Left lung (tissue), 10 donors: ENCODE results near the gene PTPN5. TPM values are rescaled to one million over a fixed set of nuclear protein-coding genes. Genes with fewer than 3 reads are reported as not detected.

ENCODE experiments used
- ATAC-seq: fragments of 200-7000 bp; cut with Tn5 transposase; one replicate; pipeline ENCODE4 v1.9.1; 2020; ENCODE audit warnings: moderate library complexity
- DNase-seq, 4 donors: peaks; one replicate each; pipeline ENCODE4 v3.0.0-alpha.2; 2013 to 2020
- H3K27ac ChIP-seq, 2 donors: fragments of 200-600 bp; sonication (generic) in 1 of 2; one replicate each; pipeline versions ENCODE4 v1.5.0 to v1.8.0; 2020 to 2021
- H3K27me3 ChIP-seq, 2 donors: fragments of 200-600 bp; sonication (generic) in 1 of 2; one replicate each; pipeline versions ENCODE4 v1.5.0 to v1.8.0; 2020 to 2021
- H3K36me3 ChIP-seq, 2 donors: fragments of 200-600 bp; sonication (generic) in 1 of 2; one replicate each; pipeline versions ENCODE4 v1.5.0 to v1.8.0; 2020 to 2021
- H3K4me1 ChIP-seq, 2 donors: fragments of 200-600 bp; one replicate each; pipeline ENCODE4 v1.8.0; 2021
- H3K4me3 ChIP-seq, 2 donors: fragments of 200-600 bp; sonication (generic) in 1 of 2; one replicate each; pipeline versions ENCODE4 v1.5.0 to v1.8.0; 2020 to 2021; ENCODE audit warnings: mild to moderate bottlenecking in 1 of 2
- H3K9me3 ChIP-seq, 2 donors: fragments of 200-600 bp; sonication (generic) in 1 of 2; one replicate each; pipeline versions ENCODE4 v1.5.0 to v1.8.0; 2020 to 2021
- intact Hi-C, 2 donors: fragments of 100-400 bp; cut with DNase I; formaldehyde crosslinking; loops; one replicate each; pipeline versions ENCODE4 v1.11.2 to v1.14.2; 2022
- polyA plus RNA-seq, 6 donors: library from polyadenylated mRNA; unstranded; fragments of 120-200 nt; gene quantifications; one replicate each; pipeline ENCODE4 v1.2.1, GENCODE V29; 2013; ENCODE audit not compliant: insufficient read length in 6 of 6
- total RNA-seq, 2 donors: library from RNA; stranded (reverse); fragmentation: NEBNext Ultra II Directional; extraction: Animal tissue kit (Norgen Biotek cat#: 25700); gene quantifications; one replicate each; pipeline ENCODE4 v1.2.1, GENCODE V29; 2021
- TF ChIP-seq, protein P1 (sequence below), 2 donors: fragments of 200-600 bp; sonication (generic) in 1 of 2; IDR thresholded peaks; one replicate each; pipeline versions ENCODE4 v1.5.0 to v1.8.0; 2021; ENCODE audit warnings: antibody characterized with exemption in 2 of 2
- donor health status: DM: no; HTN: yes; CAD: no.
- donor health status: DM: no; HTN: no; CAD: no.

The PTPN5 gene
- total and polyA plus RNA-seq, 8 donors: 0.13 to 1.4 (median 0.83) TPM; not detected in 1

DNA sequence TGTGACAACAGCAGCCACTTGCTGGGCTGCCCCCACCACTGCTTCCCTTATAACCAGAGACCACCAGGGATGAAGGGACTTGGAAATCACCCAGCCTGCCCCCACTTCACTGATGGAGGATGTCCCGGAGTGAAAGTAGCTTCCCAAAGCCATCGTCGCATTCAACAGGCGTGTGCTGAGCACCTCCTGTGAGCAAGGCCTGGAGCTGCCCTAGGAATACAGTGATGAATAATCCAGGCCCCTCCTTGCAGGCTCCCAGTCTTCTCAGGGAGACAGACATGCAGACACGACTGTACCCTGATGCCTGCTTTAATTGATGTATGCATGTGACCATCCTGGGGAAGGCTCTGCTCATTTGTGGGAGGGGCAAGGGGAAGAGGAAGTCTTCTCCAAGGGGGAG, 22.6 kb downstream of the PTPN5 start:
- ATAC-seq (no peak), DNase-seq (no peak)
- Histone ChIP-seq H3K9me3 (no peaks in the 10 kb centered on the region), H3K27ac (no peak overlapping the region), H3K4me3 (no peak overlapping the region), H3K27me3 (peaks cover 0 to 22% of the 10 kb centered on the region in 2 donors), H3K4me1 (no peaks in the 10 kb centered on the region), H3K36me3 (no peaks in the 10 kb centered on the region)
- intact Hi-C loops: no loop called here
- TF ChIP-seq, protein P1, sequence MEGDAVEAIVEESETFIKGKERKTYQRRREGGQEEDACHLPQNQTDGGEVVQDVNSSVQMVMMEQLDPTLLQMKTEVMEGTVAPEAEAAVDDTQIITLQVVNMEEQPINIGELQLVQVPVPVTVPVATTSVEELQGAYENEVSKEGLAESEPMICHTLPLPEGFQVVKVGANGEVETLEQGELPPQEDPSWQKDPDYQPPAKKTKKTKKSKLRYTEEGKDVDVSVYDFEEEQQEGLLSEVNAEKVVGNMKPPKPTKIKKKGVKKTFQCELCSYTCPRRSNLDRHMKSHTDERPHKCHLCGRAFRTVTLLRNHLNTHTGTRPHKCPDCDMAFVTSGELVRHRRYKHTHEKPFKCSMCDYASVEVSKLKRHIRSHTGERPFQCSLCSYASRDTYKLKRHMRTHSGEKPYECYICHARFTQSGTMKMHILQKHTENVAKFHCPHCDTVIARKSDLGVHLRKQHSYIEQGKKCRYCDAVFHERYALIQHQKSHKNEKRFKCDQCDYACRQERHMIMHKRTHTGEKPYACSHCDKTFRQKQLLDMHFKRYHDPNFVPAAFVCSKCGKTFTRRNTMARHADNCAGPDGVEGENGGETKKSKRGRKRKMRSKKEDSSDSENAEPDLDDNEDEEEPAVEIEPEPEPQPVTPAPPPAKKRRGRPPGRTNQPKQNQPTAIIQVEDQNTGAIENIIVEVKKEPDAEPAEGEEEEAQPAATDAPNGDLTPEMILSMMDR (IDR thresholded peaks at IDR 0.05): no peak

DNA sequence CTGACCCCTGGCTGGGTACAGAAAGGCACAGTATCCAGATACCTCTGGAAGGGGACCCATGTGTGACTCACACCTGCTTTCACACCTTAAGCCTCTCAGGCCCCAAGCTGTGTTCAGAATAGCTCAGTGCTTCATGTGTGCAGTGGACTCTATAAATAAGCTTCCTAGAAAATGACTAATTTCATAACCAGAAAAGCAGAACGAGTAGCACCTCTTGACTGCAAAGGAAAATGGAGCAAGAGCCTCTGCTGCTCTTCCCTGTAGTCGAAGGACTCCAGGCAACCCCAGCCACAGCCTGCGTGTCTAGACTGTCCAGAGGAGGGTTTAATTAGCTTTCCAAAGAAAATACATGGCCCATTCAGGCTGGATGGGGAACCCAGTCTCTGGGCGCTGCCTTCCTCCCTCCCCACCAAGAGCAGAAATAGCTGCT, 23.1 kb downstream of the PTPN5 start:
- Histone ChIP-seq H3K27me3 (peaks cover 0 to 22% of the 10 kb centered on the region in 2 donors), H3K4me3 (no peak overlapping the region), H3K9me3 (no peaks in the 10 kb centered on the region), H3K36me3 (no peaks in the 10 kb centered on the region), H3K4me1 (no peaks in the 10 kb centered on the region), H3K27ac (no peak overlapping the region)
- ATAC-seq: peak; percentile 85
- TF ChIP-seq, protein P1 (IDR thresholded peaks at IDR 0.05): no peak
- intact Hi-C loops: no loop called here
- peak in 1 of 4 donors; percentile 51 for DNase-seq

DNA sequence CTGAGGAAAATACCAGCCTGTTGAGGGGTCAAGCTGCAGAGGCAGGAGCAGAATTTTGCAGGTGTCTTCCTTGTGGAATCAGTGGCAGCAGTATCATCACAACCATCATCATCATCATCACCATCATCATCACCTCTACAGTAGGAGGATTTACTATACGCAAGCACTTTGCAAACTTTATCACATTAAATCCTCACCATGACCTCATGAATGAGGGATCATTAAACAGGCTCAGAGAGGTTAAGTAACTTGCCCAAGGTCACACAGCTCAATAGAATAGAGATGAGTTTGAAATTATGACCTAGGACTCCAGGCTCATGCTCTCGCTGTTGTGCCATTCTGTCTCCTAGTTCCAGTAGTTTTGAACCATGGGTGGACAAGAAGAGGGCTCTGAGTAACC, 25.6 kb downstream of the PTPN5 start:
- ATAC-seq (no peak), DNase-seq (no peak)
- Histone ChIP-seq H3K4me1 (no peaks in the 10 kb centered on the region), H3K4me3 (no peak overlapping the region), H3K36me3 (no peaks in the 10 kb centered on the region), H3K9me3 (no peaks in the 10 kb centered on the region), H3K27ac (no peak overlapping the region), H3K27me3 (peaks cover 0 to 9% of the 10 kb centered on the region in 2 donors)
- TF ChIP-seq, protein P1 (IDR thresholded peaks at IDR 0.05): no peak
- intact Hi-C loops: no loop called here

DNA sequence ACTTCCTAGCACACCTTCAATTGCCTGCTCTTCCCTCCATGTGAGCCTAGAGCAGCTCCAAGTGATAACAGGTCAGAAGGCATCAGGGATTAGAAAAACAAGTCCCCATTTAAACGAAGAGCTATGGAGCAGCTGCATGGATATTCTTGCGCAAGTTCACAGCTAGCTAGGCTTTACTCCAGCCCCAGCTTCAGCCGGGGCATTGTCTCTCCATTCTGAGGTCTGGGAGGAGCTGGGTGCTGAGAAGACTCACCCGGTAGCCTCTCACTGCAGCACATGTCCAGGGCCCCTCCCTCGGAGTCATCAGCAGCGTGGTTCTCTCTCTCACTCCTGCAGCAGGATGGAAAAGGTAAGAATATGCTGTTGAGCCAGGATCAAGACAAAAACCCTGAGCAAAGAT, 26.0 kb downstream of the PTPN5 start:
- Histone ChIP-seq H3K9me3 (no peaks in the 10 kb centered on the region), H3K4me1 (no peaks in the 10 kb centered on the region), H3K27me3 (peaks cover 0 to 9% of the 10 kb centered on the region in 2 donors), H3K27ac (no peak overlapping the region), H3K36me3 (no peaks in the 10 kb centered on the region), H3K4me3 (no peak overlapping the region)
- DNase-seq: peak in 1 of 4 donors; percentile 20
- no peak for ATAC-seq
- TF ChIP-seq, protein P1 (IDR thresholded peaks at IDR 0.05): no peak
- intact Hi-C loops: no loop called here

DNA sequence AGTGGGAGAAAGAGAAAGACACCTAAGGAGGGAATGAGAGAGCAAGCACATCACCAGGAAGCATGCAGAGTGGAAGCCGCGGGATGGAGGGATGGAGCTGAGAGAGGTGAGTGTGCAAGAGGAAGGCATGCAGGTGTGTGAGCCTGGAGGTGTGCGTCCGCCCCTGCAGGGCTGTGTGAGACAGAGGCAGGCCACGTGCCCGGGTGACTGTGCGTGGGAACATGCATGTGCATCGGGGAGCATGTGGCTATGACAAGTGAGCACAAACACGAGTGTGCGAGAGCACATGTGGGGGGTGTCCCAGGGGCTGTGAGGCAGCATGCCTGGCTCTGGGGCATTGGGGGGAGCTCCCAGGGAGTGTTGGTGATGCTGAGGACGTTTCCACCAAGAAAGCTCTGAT, 29.9 kb downstream of the PTPN5 start:
- intact Hi-C loops: no loop called here
- no peak overlapping the region for H3K27ac ChIP-seq
- no peaks in the 10 kb centered on the region for H3K9me3 ChIP-seq
- DNase-seq (no peak), ATAC-seq (no peak)
- H3K4me1 ChIP-seq: no peaks in the 10 kb centered on the region
- H3K27me3 ChIP-seq: peaks cover 0 to 9% of the 10 kb centered on the region in 2 donors
- H3K4me3 ChIP-seq: no peak overlapping the region
- no peaks in the 10 kb centered on the region for H3K36me3 ChIP-seq
- TF ChIP-seq, protein P1 (IDR thresholded peaks at IDR 0.05): no peak
